NT2/D1 (cell line): ENCODE data around the gene HTR3B.

ENCODE experiments used
- YY1 ChIP-seq: IDR thresholded peaks from 2 replicates; pipeline ENCODE4 v1.6.1; 2011; ENCODE audit not compliant: insufficient read length, insufficient read depth
- ZNF274 ChIP-seq: IDR thresholded peaks from 2 replicates; pipeline ENCODE4 v1.6.1; 2011; ENCODE audit warnings: mild to moderate bottlenecking, low read depth, low read length

GRCh38 chr11:113980785-113981184 is 76.2 kb downstream of the HTR3B start:
- no peak for TF ChIP-seq ZNF274
- TF ChIP-seq YY1 = no peak
